ENCODE data around the gene SHC2. TPM values are rescaled to one million over a fixed set of nuclear protein-coding genes. Genes with fewer than 3 reads are reported as not detected.

The SHC2 gene
- total and polyA plus RNA-seq, 2 donors (not counting 3 experiments of a cell fraction or from before 2014, with no cell fraction given), result 7.5 to 11.8 TPM

DNA sequence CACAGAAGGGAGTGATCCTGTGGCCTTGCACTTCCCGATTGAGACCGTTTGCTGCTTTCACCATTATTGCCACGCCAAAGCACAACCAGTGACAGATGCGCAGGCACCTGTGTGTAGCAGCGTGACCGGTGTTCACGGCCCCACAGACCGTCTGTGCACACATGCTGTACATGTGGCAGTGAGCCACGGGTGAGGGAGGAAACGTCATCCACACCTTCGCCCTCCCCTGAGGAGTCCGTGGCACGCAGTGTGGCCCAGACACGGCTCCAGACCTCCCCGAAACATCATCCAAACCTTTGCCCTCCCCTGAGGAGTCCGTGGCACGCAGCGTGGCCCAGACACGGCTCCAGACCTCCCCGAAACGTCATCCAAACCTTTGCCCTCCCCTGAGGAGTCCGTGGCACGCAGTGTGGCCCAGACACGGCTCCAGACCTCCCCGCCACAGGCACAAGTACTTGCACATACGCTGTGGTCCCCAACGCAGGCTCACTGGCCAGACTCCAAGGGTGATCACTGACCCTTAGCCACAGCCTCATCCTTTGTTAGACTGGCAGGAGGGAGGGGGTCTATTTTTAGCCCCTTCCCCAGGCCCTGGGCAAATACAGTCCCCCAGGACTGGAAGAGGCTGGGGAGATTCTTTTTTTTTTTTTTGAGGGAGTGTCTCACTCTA, 7.9 kb upstream of the SHC2 start:
- dilution Hi-C loops (cut with MboI; ENCODE audit: extremely low pct_ligation_motif_present, low sequenced_read_pairs), result no loop called here
- H3K4me2 ChIP-seq (ENCODE audit: insufficient read depth, low read length), result no peak overlapping the region
- H3K27ac ChIP-seq (ENCODE audit: insufficient read depth, low read depth, low read length), result no peak overlapping the region
- H3K9me1 ChIP-seq (replicated peaks; ENCODE audit: control insufficient read depth, extremely low read depth, insufficient read depth, low read length), result no peaks in the 10 kb centered on the region
- intact Hi-C loops (cut with micrococcal nuclease), result no loop called here
- no peak overlapping the region for H2AFZ ChIP-seq (ENCODE audit: low read depth, low read length)
- ChIA-PET CTCF (no interaction called here), POLR2A (no interaction called here)
- no peaks in the 10 kb centered on the region for H3K4me1 ChIP-seq (ENCODE audit: control insufficient read depth, extremely low read depth, insufficient read depth, low read length)
- no peak for DNase-seq (ENCODE audit: low read depth, low spot score)
- no peaks in the 10 kb centered on the region for H4K20me1 ChIP-seq (replicated peaks; ENCODE audit: control insufficient read depth, extremely low read depth, insufficient read depth, low read length)
- no TSS peak for BruUV-seq (replicated peaks)
- H3K9me3 ChIP-seq (replicated peaks; ENCODE audit: control insufficient read depth, insufficient read depth, low read length), result no peaks in the 10 kb centered on the region
- H3K36me3 ChIP-seq (ENCODE audit: control insufficient read depth in 2 of 2, extremely low read depth in 1 of 2, insufficient read depth in 2 of 2, low read length in 2 of 2), result no peaks in the 10 kb centered on the region
- no peak overlapping the region for H3K4me3 ChIP-seq (replicated peaks in 1 of 3; ENCODE audit: insufficient read depth in 1 of 3, low read depth in 1 of 3, low read length in 3 of 3)
- TF ChIP-seq MYC (IDR thresholded peaks at IDR 0.05; ENCODE audit: low read depth, low read length) (no peak), POLR2A (IDR thresholded peaks at IDR 0.05; ENCODE audit: low read depth, low read length) (no peak), EZH2 (IDR thresholded peaks at IDR 0.05; ENCODE audit: borderline replicate concordance, low read depth, low read length, severe bottlenecking) (no peak), JUN (IDR thresholded peaks at IDR 0.05; ENCODE audit: borderline replicate concordance, insufficient read depth, insufficient read length, low read depth) (no peak), FOS (IDR thresholded peaks at IDR 0.05; ENCODE audit: borderline replicate concordance, insufficient read depth, low read length) (no peak), GATA2 (IDR thresholded peaks at IDR 0.05; ENCODE audit: insufficient read depth, insufficient read length, low read depth, low read length) (no peak), POLR2AphosphoS5 (IDR thresholded peaks at IDR 0.05; ENCODE audit: insufficient read depth, low read depth, low read length) (no peak)
- TF ChIP-seq, protein P1, sequence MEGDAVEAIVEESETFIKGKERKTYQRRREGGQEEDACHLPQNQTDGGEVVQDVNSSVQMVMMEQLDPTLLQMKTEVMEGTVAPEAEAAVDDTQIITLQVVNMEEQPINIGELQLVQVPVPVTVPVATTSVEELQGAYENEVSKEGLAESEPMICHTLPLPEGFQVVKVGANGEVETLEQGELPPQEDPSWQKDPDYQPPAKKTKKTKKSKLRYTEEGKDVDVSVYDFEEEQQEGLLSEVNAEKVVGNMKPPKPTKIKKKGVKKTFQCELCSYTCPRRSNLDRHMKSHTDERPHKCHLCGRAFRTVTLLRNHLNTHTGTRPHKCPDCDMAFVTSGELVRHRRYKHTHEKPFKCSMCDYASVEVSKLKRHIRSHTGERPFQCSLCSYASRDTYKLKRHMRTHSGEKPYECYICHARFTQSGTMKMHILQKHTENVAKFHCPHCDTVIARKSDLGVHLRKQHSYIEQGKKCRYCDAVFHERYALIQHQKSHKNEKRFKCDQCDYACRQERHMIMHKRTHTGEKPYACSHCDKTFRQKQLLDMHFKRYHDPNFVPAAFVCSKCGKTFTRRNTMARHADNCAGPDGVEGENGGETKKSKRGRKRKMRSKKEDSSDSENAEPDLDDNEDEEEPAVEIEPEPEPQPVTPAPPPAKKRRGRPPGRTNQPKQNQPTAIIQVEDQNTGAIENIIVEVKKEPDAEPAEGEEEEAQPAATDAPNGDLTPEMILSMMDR (IDR thresholded peaks at IDR 0.05; ENCODE audit: extremely low read depth in 1 of 2, insufficient read depth in 1 of 2, low read depth in 1 of 2, low read length in 2 of 2), result no peak
- TF ChIP-seq, protein P2, sequence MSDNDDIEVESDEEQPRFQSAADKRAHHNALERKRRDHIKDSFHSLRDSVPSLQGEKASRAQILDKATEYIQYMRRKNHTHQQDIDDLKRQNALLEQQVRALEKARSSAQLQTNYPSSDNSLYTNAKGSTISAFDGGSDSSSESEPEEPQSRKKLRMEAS (IDR thresholded peaks at IDR 0.05; ENCODE audit: insufficient read depth, insufficient read length), result no peak
- no peak overlapping the region for H3K9ac ChIP-seq (replicated peaks; ENCODE audit: extremely low read depth, insufficient read depth, low read length)
- FAIRE-seq, result no peak
- no peaks in the 10 kb centered on the region for H3K79me2 ChIP-seq (ENCODE audit: control insufficient read depth, insufficient read depth, low read length)
- H3K27me3 ChIP-seq (ENCODE audit: control insufficient read depth in 2 of 2, insufficient read depth in 2 of 2, low read length in 2 of 2), result no peaks in the 10 kb centered on the region

Measured in endothelial cell of umbilical vein (primary cell).